ENCODE results near the gene CFAP299.
"Not testable (repeated sequence)": the region's sequence is repeated elsewhere in the genome, so short reads cannot be mapped to it uniquely, and the experiment has no call there.

The CFAP299 gene

DNA sequence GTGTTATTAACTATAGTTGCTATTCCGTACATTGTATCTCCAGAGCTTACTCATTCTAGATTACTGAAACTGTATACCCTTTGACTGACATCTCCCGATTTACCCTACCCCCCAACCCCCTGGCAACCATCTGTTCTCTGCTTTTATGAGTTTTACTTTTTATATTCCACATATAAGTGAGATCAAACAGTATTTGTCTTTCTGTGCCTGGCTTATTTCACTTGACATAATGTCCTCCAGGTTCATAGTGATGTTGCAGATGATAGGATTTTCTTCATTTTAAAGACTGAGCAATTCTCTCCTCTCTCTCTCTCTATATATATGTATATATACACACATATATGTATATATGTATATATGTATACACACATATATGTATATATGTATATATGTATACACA lies 54.6 kb downstream of the CFAP299 start:
- DNase-seq (ENCODE audit: low read depth) = no peak

DNA sequence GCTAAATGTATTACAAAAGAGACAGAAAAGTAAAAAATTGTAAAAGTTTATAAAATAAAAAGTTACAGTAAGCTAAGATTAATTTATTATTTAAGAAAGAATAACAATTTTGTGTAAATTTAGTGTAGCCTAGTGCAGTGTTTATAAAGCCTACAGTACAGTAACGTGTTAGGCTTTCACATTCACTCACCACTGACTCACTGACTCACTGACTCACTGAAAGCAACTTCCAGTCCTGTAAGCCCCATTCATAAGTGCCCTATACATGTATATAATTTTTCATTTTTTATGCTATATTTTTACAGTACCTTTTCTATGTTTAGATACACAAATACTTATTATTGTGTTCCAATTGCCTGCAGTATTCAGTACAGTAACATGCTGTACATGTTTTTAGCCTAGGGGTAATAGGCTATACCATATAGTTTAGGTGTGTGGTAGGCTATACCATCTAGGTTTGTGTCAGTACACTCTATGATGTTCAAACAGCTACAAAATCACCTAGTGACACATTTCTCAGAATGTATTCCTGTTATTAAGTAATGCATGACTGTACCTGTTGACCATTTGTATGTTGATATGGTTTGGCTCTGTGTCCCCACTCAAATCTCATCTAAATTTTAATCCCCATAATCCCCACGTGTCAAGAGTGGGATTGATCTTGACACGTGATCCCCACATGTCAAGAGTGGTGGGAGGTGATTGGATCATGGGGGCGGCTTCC lies 57.9 kb downstream of the CFAP299 start:
- no peak for DNase-seq (ENCODE audit: low read depth)

DNA sequence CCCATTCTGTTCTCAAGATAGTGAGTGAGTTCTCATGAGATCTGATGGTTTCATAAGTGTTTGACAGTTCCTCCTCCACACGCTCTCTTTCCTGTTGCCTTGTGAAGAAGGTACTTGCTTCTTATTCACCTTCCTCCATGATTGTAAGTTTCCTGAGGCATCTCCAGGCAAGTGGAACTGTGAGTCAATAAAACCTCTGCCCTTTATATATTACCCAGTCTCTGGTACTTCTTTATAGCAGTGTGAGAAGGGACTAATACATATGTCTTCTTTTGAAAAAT lies 58.4 kb downstream of the CFAP299 start:
- DNase-seq (ENCODE audit: low read depth) = no peak

DNA sequence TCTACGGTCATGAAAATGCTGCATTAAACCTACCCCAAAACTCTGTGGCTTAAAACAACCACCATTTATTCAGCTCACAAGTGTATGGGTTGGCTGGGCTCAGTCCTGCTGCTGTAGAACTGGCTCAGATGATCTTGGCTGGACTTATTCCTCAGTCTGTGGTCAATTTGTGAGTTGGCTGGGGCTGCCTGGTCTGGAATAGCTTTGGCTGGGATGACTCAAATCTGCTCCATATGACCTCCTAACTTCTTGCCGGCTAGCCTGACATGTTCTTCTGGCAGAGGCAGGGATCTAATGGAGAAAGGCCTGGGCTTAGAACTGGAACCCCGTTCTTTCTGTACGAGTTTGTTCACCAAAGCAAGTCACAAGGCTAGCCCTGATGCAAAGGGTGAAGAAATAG lies 71.7 kb downstream of the CFAP299 start:
- no peak for DNase-seq (ENCODE audit: low read depth)

DNA sequence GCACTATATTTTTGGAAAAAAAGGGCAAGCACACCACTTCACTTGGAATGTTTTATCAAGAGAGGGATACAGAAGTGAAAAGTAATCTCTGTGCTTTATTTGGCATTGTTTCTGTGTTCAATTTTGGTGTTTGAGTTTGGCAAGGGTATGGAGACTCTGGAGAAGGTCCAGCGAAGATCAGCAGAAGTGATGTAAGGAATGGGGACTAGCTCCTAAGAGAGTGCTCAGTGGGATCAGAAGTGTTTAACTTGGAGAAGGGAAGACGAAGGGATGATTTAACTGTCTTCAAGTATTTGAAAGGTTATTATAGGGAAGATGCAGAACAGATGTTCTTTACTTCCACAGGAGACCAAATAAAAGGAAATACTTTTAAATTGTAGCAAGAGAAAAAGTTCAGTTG lies 74.3 kb downstream of the CFAP299 start:
- no peak for DNase-seq (ENCODE audit: low read depth)

DNA sequence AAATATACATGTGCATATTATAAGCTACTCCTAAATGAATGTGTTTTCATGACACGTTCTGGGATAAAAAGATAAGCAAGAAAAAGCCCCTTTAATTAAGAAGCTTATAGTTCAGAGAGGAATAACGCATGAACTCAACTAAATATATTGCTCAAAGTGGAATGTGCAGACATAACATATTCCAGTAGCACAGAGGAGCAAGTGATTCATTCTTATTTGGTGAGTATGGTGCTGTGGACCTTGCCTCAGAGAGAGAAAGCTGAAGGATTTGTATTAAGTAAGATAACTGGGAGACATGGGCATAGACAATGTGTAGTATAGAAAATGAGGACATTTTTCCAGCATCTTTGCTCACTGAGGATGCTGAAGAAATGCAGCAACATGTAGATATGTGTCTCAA lies 76.8 kb downstream of the CFAP299 start:
- no peak for DNase-seq (ENCODE audit: low read depth)

DNA sequence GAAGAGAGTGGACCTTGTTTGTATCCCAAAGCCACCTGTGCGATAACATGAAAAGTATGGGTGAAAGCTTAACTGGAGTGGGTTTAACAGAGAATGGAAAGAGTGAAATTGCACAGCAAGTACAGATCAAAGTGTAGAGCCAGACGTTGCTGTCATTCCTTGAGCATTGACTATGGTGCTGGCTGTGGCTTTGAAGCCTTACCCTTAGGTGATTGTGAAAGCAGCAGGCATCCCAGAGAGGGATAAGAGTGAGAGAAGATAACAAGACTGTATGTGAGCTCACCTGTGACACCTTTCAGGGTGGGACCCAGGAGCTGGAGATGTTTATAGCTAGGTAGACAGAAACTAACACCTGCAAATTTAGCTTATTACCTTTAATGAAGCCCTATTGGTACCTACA lies 77.6 kb downstream of the CFAP299 start:
- no peak for DNase-seq (ENCODE audit: low read depth)

DNA sequence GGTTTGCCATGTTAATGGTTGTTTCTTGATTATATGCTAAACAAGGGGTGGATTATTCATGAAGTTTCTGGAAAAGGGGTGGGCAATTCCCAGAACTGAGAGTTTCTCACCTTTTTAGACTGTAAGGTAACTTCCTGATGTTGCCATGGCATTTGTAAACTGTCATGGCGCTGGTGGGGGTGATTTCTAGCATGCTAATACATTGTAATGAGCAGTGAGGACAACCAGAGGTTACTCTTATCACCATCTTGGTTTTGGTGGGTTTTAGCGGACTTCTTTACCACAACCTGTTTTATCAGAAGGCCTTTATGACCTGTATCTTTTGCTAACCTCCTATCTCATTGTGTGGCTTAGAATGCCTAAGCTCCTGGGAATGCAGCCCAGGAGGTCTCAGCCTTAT lies 81.5 kb downstream of the CFAP299 start:
- no peak for DNase-seq (ENCODE audit: low read depth)

DNA sequence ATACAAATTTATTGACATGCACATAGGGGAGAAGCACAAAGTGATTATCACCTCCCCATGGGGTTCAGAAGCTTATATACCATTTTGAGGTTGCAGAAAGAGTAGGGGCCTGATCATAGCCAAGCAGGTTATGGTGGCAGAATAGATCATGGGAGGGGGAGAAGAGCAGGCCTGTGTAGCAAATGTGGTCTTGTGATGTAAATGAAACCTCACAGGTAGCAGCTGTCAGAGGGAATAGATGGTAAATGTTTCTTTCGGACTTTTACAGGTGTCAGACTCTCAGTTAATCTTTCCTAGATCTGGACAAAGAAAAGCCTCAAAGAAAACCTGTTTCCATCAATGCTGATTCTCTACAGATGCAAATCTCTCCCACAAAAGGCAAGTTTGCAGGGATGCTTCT lies 84.4 kb downstream of the CFAP299 start:
- no peak for DNase-seq (ENCODE audit: low read depth)

DNA sequence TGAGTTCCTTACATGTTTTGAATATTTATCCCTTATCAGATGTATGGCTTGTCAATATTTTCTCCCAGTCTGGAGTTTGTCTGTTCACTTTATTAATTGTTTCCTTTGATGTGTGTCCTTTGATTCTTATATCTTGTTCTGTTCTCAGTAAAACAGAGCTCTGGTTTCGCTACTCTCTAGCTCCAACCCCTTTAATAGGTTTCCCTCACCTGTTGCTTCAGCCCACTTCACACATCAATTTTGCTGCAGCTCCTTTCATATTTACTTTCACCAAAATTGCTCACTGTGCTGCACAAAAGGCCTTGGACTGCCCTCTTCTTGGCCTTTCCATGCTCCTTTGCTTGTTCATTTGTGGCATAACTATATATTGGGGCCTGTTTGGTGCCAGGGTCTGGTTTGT lies 85.1 kb downstream of the CFAP299 start:
- no peak for DNase-seq (ENCODE audit: low read depth)

DNA sequence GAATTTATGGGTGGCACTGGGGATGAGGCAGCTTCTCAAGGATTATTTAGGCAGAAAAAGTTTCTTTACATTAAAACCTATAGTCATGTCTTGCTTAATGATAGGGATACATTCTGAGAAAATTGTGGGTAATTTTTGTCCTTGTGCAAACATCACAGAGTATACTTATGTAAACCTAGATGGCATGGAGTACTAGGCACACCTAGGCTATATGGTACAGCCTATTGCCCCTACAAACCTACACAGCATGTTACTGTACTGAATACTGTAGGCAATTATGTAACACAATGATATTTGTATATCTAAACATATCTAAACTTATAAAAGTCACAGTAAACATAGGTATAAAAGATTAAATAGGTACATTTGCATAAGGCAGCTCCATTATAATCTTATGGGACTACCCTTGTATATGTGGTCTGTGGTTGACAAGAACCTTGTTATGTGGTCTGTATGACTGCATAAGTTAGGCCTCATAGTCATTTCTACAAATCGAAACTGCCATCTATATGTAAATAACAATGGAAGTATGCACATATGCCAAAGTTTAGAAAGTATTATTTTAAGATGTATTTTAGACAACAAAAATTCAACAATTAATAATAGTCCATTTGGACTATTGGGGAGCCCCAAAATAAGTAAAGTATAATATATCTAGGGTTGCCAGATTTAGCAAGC lies 87.3 kb downstream of the CFAP299 start:
- no peak for DNase-seq (ENCODE audit: low read depth)

DNA sequence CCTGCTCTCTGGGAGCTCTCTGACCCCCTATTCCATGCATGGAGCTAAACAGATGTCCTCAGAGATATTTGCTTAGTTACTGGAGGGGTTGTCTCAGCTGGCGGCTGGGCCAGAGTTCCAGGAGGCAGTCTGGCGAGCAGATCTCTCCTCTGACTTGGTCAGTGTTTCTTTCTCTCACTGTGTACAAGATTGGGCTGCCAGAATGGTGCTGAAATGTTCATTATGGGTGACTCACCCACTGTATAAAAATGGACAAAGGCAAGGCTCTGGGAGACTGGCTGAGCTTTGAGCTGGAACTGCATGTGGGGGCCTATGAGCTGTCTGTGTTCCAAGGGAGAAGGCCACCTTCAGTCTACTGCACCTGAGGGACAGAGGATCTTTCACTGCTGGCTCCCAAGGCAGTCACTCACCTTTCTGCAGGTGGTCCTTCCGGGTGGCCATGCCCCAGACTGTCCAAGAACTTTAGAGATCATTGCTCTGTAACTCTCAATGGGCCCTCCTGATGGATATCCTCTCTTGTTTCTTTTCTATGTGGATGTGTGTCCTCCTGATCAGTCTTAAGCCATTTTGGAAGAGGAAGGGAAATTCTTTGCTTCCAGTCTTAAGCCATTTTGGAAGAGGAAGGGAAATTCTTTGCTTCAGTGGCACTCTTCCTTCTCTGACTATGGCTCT lies 88.2 kb downstream of the CFAP299 start:
- no peak for DNase-seq (ENCODE audit: low read depth)

DNA sequence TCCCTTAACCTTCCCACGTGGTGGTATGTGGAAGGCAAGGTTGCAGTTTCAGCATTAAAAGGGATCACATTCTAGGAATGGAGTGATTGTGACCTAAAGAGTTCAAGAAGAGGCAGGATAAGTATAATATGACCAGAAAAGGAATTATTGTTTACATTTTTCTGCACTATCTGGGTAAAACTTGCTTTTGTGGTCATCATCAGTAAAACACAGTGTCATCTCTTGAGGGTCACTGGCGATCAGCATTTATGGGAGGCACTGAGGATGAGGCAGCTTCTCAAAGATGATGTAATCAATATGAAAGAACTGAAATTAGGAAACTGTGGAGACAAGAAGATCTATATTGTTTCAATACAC lies 88.7 kb downstream of the CFAP299 start:
- DNase-seq (ENCODE audit: low read depth) = no peak

DNA sequence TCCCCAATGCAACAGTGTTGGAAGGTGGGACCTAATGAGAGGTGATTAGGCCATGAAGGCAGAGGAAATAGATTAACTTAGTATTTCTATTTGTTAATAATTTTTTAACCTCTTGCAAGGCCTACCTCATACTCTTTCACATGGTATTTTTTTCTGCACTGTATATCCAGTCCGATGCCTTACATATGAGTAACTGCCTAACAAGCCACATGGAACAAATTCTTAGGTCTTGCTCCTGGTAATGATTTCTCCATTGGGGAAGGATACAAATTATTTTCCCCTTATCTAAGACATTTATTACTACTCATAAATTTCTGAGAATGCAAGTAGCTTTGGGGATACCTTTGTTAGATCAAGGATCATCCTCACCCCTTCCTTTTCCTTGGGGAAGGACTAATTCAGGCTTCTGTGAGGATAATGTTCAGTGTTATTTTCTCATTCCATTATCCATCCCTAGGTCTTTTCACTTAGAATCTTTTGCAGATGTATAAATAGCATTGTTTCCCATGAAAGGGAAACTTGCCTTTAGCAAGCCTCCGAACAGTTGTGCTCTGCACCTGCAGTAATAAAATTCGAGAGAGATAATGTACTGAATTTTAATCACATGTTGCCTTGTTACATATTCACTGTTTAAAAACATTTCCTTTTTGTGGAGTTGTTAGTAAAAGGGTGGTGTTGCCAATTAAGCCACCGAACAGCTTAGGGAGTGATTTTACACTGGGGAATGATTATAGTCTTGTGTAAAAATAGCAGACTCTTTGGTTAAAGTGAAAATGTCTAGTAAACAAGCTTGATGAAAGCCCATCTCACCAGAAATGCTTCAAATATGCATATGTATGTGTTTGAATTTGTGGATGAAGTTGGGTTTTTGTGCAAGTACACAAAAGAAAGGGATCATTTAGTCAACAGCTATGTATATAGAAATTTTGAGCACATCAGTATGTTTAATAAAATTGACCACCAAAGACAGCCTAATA lies 89.9 kb downstream of the CFAP299 start:
- DNase-seq (ENCODE audit: low read depth) = no peak

DNA sequence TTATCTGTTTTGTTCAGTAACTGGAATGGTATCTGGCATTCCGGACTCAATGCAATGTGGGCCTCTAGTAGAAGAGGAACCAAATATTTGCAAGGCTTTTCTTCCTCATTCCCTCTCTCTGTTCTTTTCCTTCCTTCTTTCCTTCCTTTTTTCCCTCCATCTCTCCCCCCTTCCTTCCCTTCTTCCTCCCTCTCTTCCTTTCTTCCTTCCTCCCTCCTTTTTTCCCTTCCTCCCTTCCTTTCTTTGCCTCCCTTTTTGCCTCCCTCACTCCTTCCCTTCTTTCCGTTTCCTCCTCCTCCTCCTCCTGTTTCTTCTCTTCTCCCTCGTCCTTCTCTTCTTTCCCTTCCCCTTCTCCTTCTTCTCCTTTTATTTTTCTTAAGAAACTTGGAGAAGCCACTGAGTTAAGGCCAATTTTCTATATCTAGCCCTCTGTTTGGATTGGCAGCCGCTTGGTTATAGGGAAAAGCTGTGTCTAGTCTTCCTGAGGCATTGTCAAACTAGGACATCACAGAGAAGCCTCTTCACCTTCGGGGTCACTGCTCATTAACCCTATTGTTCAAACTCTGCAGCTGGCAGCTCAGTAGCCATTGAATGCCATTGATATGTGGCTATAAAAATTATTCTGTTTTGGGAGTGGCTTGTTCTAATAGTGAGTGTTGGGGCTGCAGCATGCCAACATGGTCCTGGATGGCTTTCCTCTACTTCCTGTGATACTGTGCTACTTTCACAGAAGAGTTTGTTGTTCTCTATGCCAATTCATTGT lies 95.9 kb downstream of the CFAP299 start:
- DNase-seq (ENCODE audit: low read depth) = no peak

DNA sequence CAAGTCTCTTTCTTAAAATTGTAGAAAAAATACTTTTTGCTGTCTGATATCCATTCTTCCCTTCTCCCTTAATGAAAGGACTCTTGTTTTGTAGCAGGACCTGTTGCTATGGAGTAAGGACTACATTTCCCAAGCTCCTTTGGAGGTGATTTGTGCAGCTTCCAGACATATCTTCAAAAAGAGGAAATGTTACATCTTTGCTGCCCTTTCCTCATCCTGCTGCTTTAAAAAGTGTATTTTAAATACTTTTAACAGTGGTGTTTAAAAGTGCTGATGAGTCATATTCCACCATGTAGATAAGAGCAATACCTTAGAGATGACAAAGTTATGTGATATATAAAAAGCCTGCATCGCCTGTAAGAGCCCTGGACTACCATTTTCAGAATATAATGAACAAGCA lies 98.7 kb downstream of the CFAP299 start:
- no peak for DNase-seq (ENCODE audit: low read depth)

DNA sequence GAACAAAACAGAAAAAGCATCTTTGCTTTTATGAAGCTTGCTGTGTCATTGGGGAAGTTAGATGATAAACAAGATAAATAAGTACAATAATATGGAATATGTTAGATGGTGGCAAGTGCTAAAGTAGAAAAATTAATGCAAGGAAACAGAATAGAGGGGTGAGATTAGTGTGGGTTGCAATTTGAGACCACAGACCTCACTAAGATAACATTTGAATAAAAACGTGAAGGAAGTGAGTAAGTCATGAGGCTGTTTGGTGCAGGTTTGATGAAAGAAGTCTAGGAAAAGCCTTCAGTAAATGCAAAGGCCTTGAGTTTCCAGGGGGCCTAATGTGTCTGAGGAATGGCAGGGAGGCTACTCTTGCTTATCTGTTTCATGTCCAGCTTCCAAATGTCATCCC lies 102.5 kb downstream of the CFAP299 start:
- DNase-seq (ENCODE audit: low read depth) = no peak

DNA sequence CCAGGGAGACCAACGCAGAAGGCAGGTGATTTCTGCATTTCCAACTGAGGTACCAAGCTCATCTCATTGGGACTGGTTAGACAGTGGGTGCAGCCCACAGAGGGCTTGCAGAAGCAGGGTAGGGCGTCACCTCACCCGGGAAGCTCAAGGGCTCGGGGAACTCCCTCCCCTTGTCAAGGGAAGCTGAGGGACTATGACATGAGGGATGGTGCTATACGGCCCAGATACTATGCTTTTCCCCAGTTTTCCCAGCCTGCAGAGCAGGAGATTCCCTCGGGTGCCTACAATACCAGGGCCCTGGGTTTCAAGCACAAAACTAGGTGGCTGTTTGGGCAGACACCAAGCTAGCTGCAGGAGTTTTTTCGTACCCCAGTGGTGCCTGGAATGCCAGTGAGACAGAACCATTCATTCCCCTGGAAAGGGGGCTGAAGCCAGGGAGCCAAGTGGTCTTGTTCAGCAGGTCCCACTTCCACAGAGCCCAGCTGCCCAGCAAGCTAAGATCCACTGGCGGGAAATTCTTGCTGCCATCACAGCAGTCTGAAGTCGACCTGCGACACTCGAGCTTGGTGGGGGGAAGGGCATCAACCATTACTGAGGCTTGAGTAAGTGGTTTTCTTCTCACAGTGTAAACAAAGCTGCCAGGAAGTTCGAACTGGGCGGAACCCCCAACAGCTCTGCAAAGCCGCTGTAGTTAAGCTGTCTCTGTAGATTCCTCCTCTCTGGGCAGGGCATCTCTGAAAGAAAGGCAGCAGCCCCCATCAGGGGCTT lies 103.9 kb downstream of the CFAP299 start:
- DNase-seq (ENCODE audit: low read depth) = not testable (repeated sequence)

DNA sequence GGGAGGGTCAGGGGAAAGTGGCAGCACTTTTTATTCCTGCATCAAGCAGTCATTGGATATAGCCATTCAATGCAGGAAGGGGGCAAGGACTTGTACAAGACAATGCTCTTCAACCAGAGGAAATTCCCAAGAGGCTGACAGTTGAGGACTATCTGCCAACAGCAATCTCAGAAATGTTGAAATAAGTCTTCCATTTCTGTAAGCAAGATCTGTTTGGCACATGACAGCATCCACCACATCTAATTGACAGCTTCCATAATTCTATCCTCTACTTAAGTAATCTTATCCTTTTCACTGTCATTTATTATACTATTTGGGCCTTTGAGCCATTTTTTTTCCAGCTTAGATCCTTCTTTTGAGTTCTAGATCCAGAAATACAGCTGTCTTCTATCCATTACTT lies 110.7 kb downstream of the CFAP299 start:
- no peak for DNase-seq (ENCODE audit: low read depth)

DNA sequence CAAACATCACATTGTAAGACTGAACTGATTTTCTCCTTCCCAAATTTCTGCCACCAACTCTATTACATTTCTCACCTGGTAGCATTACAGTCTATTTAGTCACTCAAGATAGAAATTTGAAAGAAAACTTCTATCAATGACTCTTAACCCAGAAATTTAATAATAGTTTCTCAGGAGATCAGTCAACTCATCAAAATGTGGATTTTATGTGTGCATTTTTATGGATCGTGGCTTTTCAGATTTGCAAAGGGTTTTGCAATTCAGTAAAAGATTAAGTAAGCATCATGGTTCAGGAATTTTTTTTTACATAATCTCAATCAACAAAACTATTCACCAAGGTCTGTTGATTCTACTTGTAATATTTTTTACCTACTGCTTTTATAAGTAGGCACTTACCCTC lies 111.1 kb downstream of the CFAP299 start:
- no peak for DNase-seq (ENCODE audit: low read depth)

DNA sequence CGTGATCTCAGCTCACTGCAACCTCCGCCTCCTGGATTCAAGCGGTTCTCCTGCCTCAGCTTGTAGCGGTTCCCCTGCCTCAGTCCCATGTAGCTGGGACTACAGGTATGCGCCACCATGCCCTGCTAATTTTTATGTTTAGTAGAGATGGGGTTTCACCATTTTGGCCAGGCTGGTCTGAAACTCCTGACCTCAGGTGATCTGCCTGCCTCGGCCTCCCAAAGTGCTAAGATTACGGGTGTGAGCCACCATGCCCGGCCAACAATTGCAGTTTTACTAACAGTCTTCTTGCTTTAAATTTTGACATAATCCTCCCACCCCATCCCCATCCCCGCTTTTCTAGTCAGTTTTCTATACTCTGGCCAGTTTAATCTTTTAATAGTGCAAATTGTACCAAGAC lies 112.0 kb downstream of the CFAP299 start:
- no peak for DNase-seq (ENCODE audit: low read depth)
